ENCODE measurements around the gene FBXO7. TPM values are rescaled to one million over a fixed set of nuclear protein-coding genes. Genes with fewer than 3 reads are reported as not detected.

Gene FBXO7
- total RNA-seq (ENCODE audit: low replicate concordance), result 51.8 and 67.4 TPM in 2 replicates

DNA sequence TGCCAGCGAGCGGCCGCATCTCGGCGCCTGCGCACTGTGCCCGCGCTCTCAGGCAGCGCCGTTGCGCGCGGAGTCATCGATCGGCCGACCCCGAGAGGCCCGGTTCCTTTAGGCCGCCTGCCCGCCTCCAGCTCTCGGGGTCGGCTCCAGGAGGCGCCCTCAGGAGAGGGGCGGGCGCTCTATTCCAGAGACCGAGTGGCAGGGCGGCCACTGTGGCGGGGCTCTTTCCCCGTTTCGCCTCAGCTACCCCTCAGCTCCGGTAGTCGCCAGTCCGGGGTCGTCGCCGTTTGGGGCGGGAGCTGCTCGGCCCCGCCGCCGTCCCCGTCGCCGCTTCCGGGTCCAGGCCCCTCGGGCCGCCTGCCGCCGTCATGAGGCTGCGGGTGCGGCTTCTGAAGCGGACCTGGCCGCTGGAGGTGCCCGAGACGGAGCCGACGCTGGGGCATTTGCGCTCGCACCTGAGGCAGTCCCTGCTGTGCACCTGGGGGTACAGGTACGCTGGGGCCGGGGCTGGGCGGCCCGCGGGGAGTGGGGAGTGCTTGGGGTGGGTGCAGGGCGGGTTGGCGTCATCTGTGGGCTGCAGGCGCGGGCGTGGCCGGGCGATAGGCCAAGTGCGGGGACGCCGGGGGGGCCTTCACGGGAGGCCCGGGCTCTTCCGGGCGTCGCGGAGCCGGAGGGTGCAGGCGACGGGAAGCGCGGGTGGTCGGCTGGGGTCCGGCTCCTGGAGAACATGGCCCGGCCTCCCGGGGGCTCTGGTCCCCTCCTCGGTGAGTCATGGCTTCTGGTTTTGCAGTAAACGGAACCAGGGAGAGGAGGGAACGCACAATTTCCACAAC, at the start of gene FBXO7:
Gene FBXO7 (plus strand): TSS at position 177 of the 833 bp plus-strand sequence. CDS start 192 bp downstream, at position 369.
- peak; percentile 90 for DNase-seq (ENCODE audit: low read depth)
- TF ChIP-seq, protein P1, sequence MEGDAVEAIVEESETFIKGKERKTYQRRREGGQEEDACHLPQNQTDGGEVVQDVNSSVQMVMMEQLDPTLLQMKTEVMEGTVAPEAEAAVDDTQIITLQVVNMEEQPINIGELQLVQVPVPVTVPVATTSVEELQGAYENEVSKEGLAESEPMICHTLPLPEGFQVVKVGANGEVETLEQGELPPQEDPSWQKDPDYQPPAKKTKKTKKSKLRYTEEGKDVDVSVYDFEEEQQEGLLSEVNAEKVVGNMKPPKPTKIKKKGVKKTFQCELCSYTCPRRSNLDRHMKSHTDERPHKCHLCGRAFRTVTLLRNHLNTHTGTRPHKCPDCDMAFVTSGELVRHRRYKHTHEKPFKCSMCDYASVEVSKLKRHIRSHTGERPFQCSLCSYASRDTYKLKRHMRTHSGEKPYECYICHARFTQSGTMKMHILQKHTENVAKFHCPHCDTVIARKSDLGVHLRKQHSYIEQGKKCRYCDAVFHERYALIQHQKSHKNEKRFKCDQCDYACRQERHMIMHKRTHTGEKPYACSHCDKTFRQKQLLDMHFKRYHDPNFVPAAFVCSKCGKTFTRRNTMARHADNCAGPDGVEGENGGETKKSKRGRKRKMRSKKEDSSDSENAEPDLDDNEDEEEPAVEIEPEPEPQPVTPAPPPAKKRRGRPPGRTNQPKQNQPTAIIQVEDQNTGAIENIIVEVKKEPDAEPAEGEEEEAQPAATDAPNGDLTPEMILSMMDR (IDR thresholded peaks at IDR 0.05; ENCODE audit: insufficient read depth, low read length), result peak; percentile 25
- peak within 1 kb of the TSS; percentile 96 for H3K4me3 ChIP-seq (ENCODE audit: low read depth, low read length)

DNA sequence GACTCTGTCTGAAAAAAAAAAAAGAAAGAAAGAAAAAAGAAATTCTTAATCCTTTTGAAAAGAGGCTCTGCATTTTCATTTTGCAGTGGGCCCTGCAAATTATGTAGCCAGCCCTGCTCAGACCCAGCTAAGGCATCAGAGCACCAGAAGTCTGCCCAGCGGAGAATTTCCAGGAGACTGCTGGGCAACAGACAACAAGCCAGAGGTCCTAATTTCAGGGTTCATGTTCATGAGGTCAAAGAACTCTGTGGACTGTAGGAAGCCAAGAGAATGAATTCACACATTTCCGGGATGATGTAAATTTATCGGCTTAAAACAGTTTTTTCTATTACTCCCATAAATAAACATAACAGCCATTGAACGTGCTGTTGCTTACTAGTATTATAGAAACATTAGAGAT, 47.7 kb upstream of the FBXO7 start:
- TF ChIP-seq, protein P1 (IDR thresholded peaks at IDR 0.05; ENCODE audit: insufficient read depth, low read length), result no peak
- H3K4me3 ChIP-seq (ENCODE audit: low read depth, low read length), result no peak overlapping the region
- DNase-seq (ENCODE audit: low read depth), result no peak

DNA sequence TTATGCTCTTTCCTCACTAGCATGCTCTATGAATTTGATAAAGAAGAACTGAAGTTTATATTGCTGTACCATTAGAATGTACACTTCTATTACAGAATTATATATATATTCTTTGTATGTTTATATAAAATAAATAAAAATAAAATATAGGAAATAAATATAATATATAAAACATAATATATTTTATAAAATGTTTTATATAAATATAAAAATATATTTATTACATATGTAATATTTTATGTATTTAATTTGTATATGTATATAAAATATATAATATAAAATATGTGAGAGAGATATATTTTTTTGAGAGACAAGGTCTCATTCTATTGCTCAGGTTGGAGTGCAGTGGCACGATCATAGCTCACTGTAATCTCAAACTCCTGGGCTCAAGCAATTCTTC, 44.3 kb upstream of the FBXO7 start:
- TF ChIP-seq, protein P1 (IDR thresholded peaks at IDR 0.05; ENCODE audit: insufficient read depth, low read length), result no peak

DNA sequence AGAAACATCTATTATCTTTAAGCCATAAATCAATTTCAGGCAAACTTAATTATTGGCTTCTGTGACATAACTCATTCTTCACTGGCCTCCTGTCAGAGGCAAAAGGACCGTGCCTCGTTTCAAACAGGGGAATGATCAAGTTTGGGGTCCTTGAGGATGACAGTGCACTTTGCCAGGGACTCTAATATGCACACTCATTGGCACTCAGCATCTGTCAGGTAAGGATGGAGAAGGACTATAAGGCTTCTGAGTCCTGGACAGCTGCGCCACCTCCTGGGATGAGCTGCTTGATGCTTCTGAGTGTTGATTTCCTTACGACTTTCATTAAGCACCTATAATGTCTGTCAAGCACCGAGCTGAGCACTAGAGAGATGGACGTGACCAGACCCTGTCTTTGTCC, 30.5 kb upstream of the FBXO7 start:
- TF ChIP-seq, protein P1 (IDR thresholded peaks at IDR 0.05; ENCODE audit: insufficient read depth, low read length), result no peak
- DNase-seq (ENCODE audit: low read depth), result no peak
- no peak overlapping the region for H3K4me3 ChIP-seq (ENCODE audit: low read depth, low read length)

More for the DNA sequence above, 44.3 kb upstream of the FBXO7 start:
- H3K4me3 ChIP-seq (ENCODE audit: low read depth, low read length), result no peak overlapping the region
- DNase-seq (ENCODE audit: low read depth), result no peak

DNA sequence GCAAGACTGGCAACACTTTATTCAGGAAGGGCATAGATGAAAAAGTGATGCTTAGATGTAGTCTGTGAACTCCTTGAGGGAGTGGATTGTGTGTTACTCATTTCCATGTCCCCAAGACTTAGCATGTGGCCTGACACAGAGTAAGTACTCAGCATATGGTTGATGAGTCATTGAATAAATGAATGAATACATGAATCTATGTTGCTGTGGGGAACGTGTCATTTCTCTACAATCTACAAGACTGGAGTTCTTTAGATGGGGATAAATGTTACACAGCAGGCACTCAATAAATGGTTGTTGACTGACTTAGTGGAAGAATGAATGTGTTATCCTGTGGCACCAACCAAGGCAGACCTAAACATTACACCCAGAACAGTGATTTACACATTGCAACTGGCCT, 28.3 kb upstream of the FBXO7 start:
- no peak overlapping the region for H3K4me3 ChIP-seq (ENCODE audit: low read depth, low read length)
- DNase-seq (ENCODE audit: low read depth), result no peak
- TF ChIP-seq, protein P1 (IDR thresholded peaks at IDR 0.05; ENCODE audit: insufficient read depth, low read length), result no peak

DNA sequence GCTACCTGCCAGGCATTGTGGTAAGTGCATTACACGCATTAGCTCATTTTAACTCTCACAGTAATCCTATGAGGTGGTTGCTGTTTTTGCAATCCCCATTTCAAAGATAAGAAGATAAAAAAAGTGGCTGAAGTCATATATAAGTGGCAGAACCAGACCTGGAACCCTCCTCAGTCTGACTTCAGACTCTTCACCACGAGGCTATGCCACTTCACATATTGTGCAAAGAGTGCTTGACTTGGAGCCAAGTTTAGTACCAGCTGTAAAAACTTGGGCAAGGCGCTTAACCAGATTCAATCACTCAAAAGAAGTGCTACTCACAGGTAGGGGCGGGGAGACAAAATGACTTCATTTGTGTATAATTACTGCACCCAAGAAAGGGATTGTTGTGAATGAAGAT, 25.6 kb upstream of the FBXO7 start:
- TF ChIP-seq, protein P1 (IDR thresholded peaks at IDR 0.05; ENCODE audit: insufficient read depth, low read length), result no peak
- H3K4me3 ChIP-seq (ENCODE audit: low read depth, low read length), result no peak overlapping the region
- DNase-seq (ENCODE audit: low read depth), result no peak

Data from fibroblast of the aortic adventitia (primary cell).